Spleen (tissue), 11 donors: Measurements from ENCODE around the gene ALS2. TPM values are rescaled to one million over a fixed set of nuclear protein-coding genes. Genes with fewer than 3 reads are reported as not detected.

Source experiments
- DNase-seq: peaks from one replicate; pipeline ENCODE4 v3.0.0-alpha.2; 2020
- H3K27ac ChIP-seq, 8 donors: fragments of 200-600 bp; sonication (generic) in 7 of 8; 1 replicate in 4 of 8; 2 replicates in 4 of 8; pipeline versions ENCODE4 v1.5.0 to v1.8.0; 2016 to 2021; ENCODE audit warnings: inconsistent platforms in 4 of 8, mild to moderate bottlenecking in 4 of 8, moderate library complexity in 1 of 8
- H3K27me3 ChIP-seq, 7 donors: fragments of 200-600 bp; sonication (generic) in 6 of 7; replicated peaks in 1 of 7; 1 replicate in 4 of 7; 2 replicates in 3 of 7; pipeline versions ENCODE4 v1.5.0 to v1.8.0; 2016 to 2021; ENCODE audit warnings: inconsistent platforms in 3 of 7, mild to moderate bottlenecking in 1 of 7
- H3K36me3 ChIP-seq, 6 donors: fragments of 200-600 bp; sonication (generic) in 5 of 6; 1 replicate in 4 of 6; 2 replicates in 2 of 6; pipeline versions ENCODE4 v1.5.0 to v1.8.0; 2016 to 2021; ENCODE audit warnings: inconsistent platforms in 2 of 6
- H3K4me1 ChIP-seq, 6 donors: fragments of 200-600 bp; sonication (generic) in 5 of 6; 1 replicate in 3 of 6; 2 replicates in 3 of 6; pipeline versions ENCODE4 v1.5.0 to v1.8.0; 2016 to 2021; ENCODE audit warnings: inconsistent platforms in 3 of 6
- H3K4me3 ChIP-seq, 8 donors: fragments of 200-600 bp; sonication (generic) in 7 of 8; 1 replicate in 4 of 8; 2 replicates in 4 of 8; pipeline versions ENCODE4 v1.5.0 to v1.8.0; 2016 to 2021; ENCODE audit warnings: inconsistent platforms in 4 of 8, mild to moderate bottlenecking in 4 of 8, moderate library complexity in 2 of 8
- H3K9me3 ChIP-seq, 8 donors: fragments of 200-600 bp; sonication (generic) in 7 of 8; 1 replicate in 4 of 8; 2 replicates in 4 of 8; pipeline versions ENCODE4 v1.5.0 to v1.8.0; 2016 to 2021; ENCODE audit warnings: inconsistent platforms in 4 of 8
- CTCF ChIP-seq, 11 experiments: fragments of 200-600 bp in 7 of 11; fragments of 450-650 bp in 4 of 11; sonication (generic) in 4 of 11; IDR thresholded peaks in 8 of 11; conservative IDR thresholded peaks in 3 of 11; 1 replicate in 7 of 11; 2 replicates in 4 of 11; pipeline versions ENCODE4 v1.4.0 to v1.8.0; 2016 to 2021; ENCODE audit warnings: antibody characterized with exemption in 11 of 11, inconsistent platforms in 4 of 11, mild to moderate bottlenecking in 1 of 11
- POLR2A ChIP-seq, 3 donors: fragments of 450-650 bp; IDR thresholded peaks; one replicate each; pipeline ENCODE4 v1.5.1; 2017; ENCODE audit warnings: antibody characterized with exemption in 3 of 3, mild to moderate bottlenecking in 1 of 3
- POLR2AphosphoS5 ChIP-seq, 3 donors: sonication (generic); formaldehyde crosslinking; IDR thresholded peaks; one replicate each; pipeline ENCODE4 v1.5.1; 2017; ENCODE audit warnings: antibody characterized with exemption in 3 of 3
- WGBS, 5 donors: extraction: QIAGEN DNeasy Blood & Tissue Kit in 3 of 5; methylation state at CpG; one replicate each; pipeline versions ENCODE4 v1.1.5 to v1.1.7; 2013 to 2018; 5-methylcytosine and 5-hydroxymethylcytosine counted together
- intact Hi-C: fragments of 100-400 bp; cut with DNase I; formaldehyde crosslinking; loops from one replicate; pipeline ENCODE4 v1.15.0; 2023; ENCODE audit warnings: low total_unique reads
- polyA plus RNA-seq, 3 donors: library from polyadenylated mRNA; stranded (reverse); fragments of 200-250 nt; gene quantifications; one replicate each; pipeline ENCODE4 v1.2.1, GENCODE V29; 2013
- total RNA-seq, 7 donors: library from RNA; depleted of rRNA in 3 of 7; stranded (reverse); fragments of >200 nt in 3 of 7; fragmentation: NEBNext Ultra II Directional in 4 of 7; extraction: Animal tissue kit (Norgen Biotek cat#: 25700) in 4 of 7; gene quantifications; one replicate each; pipeline versions ENCODE4 v1.1.0 to v1.2.1, GENCODE V29; 2016 to 2021
- donor health status: healthy with polysubstance abuse.
- donor health status: DM: no; HTN: no; CAD: no; lungs with moderate emphysema.
- donor health status: DM: no; HTN: no; CAD: no.
- donor health status: Bipolar disorder and iron deficiency.
- donor health status: healthy.
- donor health status: DM: no; HTN: no; CAD: no.
- donor health status: DM: yes; HTN: yes; CAD: no.

The ALS2 gene
- total and polyA plus RNA-seq, 10 donors: 2.7 to 32.7 (median 16.0) TPM

- no peak for DNase-seq
- Histone ChIP-seq H3K4me3 (peak overlapping the region; percentile 67 to 97 (median 89)), H3K9me3 (no peaks in the 10 kb centered on the region), H3K27ac (peak overlapping the region in 6 of 8 donors; percentile 83 to 94 (median 88)), H3K36me3 (no peaks in the 10 kb centered on the region), H3K27me3 (peaks cover 0 to 14% (median 0%) of the 10 kb centered on the region in 7 donors), H3K4me1 (peaks cover 7 to 47% (median 24%) of the 10 kb centered on the region in 6 donors)
- WGBS, 5 donors: 1 to 9% (median 4%) methylated on average over 15 of the region's 15 CpGs
- no peak for TF ChIP-seq POLR2AphosphoS5 (IDR thresholded peaks at IDR 0.05)
- intact Hi-C loops: no loop called here
Observed at GRCh38 chr2:201781557-201782051, 871 bp upstream of the ALS2 start.

- 5 to 9% (median 8%) methylated on average over 19 to 22 of the region's 22 CpGs for WGBS, 5 donors
- Histone ChIP-seq H3K36me3 (no peaks in the 10 kb centered on the region), H3K27ac (peak overlapping the region; percentile 63 to 94 (median 88)), H3K4me3 (peak overlapping the region; percentile 67 to 97 (median 89)), H3K9me3 (no peaks in the 10 kb centered on the region), H3K27me3 (peaks cover 0 to 14% (median 0%) of the 10 kb centered on the region in 7 donors), H3K4me1 (peaks cover 7 to 44% (median 24%) of the 10 kb centered on the region in 6 donors)
- TF ChIP-seq CTCF (IDR thresholded peaks at IDR 0.05 in 8 of 11, conservative IDR thresholded peaks at IDR 0.05 in 3 of 11): no peak
- TF ChIP-seq POLR2AphosphoS5 (IDR thresholded peaks at IDR 0.05): no peak
- TF ChIP-seq POLR2A (IDR thresholded peaks at IDR 0.05): no peak
- intact Hi-C loops: no loop called here
- DNase-seq: no peak
Observed at GRCh38 chr2:201779901-201780673, 646 bp downstream of the ALS2 start.

- intact Hi-C loops: no loop called here
Observed at GRCh38 chr2:201777869-201778268, 2.9 kb downstream of the ALS2 start.

GRCh38 chr2:201777043-201777442 lies 3.7 kb downstream of the ALS2 start:
- Histone ChIP-seq H3K4me1 (peaks cover 7 to 41% (median 23%) of the 10 kb centered on the region in 6 donors), H3K4me3 (no peak overlapping the region), H3K27ac (no peak overlapping the region), H3K9me3 (no peaks in the 10 kb centered on the region), H3K27me3 (peaks cover 0 to 3% (median 0%) of the 10 kb centered on the region in 7 donors), H3K36me3 (no peaks in the 10 kb centered on the region)
- intact Hi-C loops: no loop called here
- TF ChIP-seq CTCF (IDR thresholded peaks at IDR 0.05 in 8 of 11, conservative IDR thresholded peaks at IDR 0.05 in 3 of 11) (no peak), POLR2A (IDR thresholded peaks at IDR 0.05) (no peak)
- no peak for DNase-seq

More at GRCh38 chr2:201777869-201778268, 2.9 kb downstream of the ALS2 start:
- H3K4me1 ChIP-seq: peaks cover 7 to 44% (median 24%) of the 10 kb centered on the region in 6 donors
- no peak overlapping the region for H3K27ac ChIP-seq
- no peak for TF ChIP-seq CTCF (IDR thresholded peaks at IDR 0.05 in 8 of 11, conservative IDR thresholded peaks at IDR 0.05 in 3 of 11)
- no peak for TF ChIP-seq POLR2A (IDR thresholded peaks at IDR 0.05)
- TF ChIP-seq POLR2AphosphoS5 (IDR thresholded peaks at IDR 0.05): no peak
- peaks cover 0 to 8% (median 0%) of the 10 kb centered on the region in 7 donors for H3K27me3 ChIP-seq
- H3K36me3 ChIP-seq: no peaks in the 10 kb centered on the region
- H3K4me3 ChIP-seq: no peak overlapping the region
- no peaks in the 10 kb centered on the region for H3K9me3 ChIP-seq
- no peak for DNase-seq
